Calu3 (cell line): ENCODE results near the gene ZNF573. TPM values are rescaled to one million over a fixed set of nuclear protein-coding genes. Genes with fewer than 3 reads are reported as not detected.

Source experiments
- BruUV-seq: library from RNA; stranded (reverse); fragments of 400-500 nt; replicated peaks from 2 replicates; lab custom pipeline; 2021; lab: Mats Ljungman, UMichigan
- CTCF ChIA-PET: fragments of 300-600 bp; sonication (Branson Sonifier 250); formaldehyde crosslinking; loops from one replicate; lab custom pipeline; 2022; ENCODE audit warnings: antibody characterized with exemption; lab: Charles Lee
- DNase-seq: peaks from one replicate; pipeline ENCODE4 v3.0.0; 2022
- H3K27ac Mint-ChIP-seq: one replicate; pipeline ENCODE4 v1.8.0; 2022; ENCODE audit warnings: mixed read lengths; ENCODE audit not compliant: unreplicated experiment
- H3K27me3 Mint-ChIP-seq: one replicate; pipeline ENCODE4 v1.8.0; 2022; ENCODE audit warnings: mixed read lengths; ENCODE audit not compliant: unreplicated experiment
- H3K36me3 Mint-ChIP-seq: one replicate; pipeline ENCODE4 v1.8.0; 2022; ENCODE audit warnings: mild to moderate bottlenecking, moderate library complexity, mixed read lengths; ENCODE audit not compliant: insufficient read depth, unreplicated experiment
- H3K4me1 Mint-ChIP-seq: one replicate; pipeline ENCODE4 v1.8.0; 2022; ENCODE audit warnings: mild to moderate bottlenecking, low read depth, mixed read lengths; ENCODE audit not compliant: unreplicated experiment
- H3K4me3 Mint-ChIP-seq: one replicate; pipeline ENCODE4 v1.8.0; 2022; ENCODE audit warnings: mild to moderate bottlenecking, low read depth, moderate library complexity, mixed read lengths; ENCODE audit not compliant: unreplicated experiment
- H3K9me3 Mint-ChIP-seq: one replicate; pipeline ENCODE4 v1.8.0; 2022; ENCODE audit warnings: low read depth, mixed read lengths; ENCODE audit not compliant: unreplicated experiment
- intact Hi-C: fragments of 100-400 bp; cut with micrococcal nuclease; formaldehyde crosslinking; loops from one replicate; pipeline ENCODE4 v1.10.0; 2022; ENCODE audit not compliant: unreplicated experiment
- total RNA-seq: library from RNA; stranded (reverse); gene quantifications from 2 replicates; pipeline ENCODE4 v1.2.3, GENCODE V29; 2022
- TF ChIP-seq, protein P1 (sequence below): fragments of 200-600 bp; IDR thresholded peaks from one replicate; pipeline ENCODE4 v1.8.0; 2022; ENCODE audit warnings: antibody characterized with exemption; ENCODE audit not compliant: unreplicated experiment

ZNF573 gene
- total RNA-seq, 1 experiment from 2014 or later: 10.1 TPM

DNA sequence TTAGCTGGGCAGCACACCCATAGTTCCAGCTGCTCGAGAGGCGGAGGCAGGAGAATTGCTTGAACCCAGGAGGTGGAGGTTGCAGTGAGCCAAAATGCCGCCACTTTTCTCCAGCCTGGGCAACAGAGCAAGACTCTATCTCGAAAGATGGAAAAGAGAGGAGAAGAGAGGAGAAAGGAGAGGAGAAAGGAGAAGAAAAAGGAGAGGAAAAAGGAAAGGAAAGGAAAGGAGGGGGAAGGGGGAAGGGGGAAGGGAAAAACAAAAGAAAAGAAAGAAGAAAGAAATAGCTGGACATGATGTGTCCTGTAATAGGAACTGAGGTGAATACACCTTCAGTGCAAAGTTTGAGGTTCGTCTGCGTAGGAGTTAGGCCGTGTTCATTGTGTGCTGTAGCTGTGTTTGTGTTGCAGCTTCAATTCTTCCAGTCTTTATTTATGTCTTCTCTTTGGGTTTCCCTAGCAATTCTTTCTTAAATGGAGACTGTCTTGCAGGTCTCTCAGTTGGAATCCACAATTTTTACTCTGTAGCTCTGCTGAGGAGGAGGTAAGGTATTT, 73.3 kb downstream of the ZNF573 start:
- Mint-ChIP-seq H3K27me3 (no peaks in the 10 kb centered on the region), H3K9me3 (peaks cover 24% of the 10 kb centered on the region), H3K36me3 (peaks cover 30% of the 10 kb centered on the region), H3K27ac (no peak overlapping the region), H3K4me1 (no peaks in the 10 kb centered on the region), H3K4me3 (no peak overlapping the region)
- DNase-seq: no peak
- CTCF ChIA-PET: interaction anchor here (0.6 kb wide), 1 partner anchor 507 kb away, joined by 12 read pairs; no protein-coding TSS in a partner anchor
- BruUV-seq: no TSS peak
- intact Hi-C loops: no loop called here
- TF ChIP-seq, protein P1, sequence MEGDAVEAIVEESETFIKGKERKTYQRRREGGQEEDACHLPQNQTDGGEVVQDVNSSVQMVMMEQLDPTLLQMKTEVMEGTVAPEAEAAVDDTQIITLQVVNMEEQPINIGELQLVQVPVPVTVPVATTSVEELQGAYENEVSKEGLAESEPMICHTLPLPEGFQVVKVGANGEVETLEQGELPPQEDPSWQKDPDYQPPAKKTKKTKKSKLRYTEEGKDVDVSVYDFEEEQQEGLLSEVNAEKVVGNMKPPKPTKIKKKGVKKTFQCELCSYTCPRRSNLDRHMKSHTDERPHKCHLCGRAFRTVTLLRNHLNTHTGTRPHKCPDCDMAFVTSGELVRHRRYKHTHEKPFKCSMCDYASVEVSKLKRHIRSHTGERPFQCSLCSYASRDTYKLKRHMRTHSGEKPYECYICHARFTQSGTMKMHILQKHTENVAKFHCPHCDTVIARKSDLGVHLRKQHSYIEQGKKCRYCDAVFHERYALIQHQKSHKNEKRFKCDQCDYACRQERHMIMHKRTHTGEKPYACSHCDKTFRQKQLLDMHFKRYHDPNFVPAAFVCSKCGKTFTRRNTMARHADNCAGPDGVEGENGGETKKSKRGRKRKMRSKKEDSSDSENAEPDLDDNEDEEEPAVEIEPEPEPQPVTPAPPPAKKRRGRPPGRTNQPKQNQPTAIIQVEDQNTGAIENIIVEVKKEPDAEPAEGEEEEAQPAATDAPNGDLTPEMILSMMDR: no peak

DNA sequence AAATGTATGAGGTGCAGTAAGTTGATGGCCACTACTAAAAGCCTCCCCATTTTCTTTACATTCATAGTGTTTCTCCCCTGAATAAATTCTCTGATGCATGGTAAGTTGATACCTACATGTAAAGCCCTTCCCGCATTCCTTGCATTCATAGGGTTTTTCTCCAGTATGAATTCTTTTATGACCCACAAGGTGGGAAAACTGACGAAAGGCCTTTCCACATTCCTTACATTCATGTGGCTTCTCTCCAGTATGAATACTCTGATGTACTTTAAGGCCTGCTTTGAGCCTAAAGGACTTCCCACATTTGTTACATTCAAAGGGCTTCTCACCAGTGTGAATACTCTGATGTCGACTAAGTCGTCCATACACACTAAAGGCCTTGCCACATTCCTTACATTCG, 80.3 kb downstream of the ZNF573 start:
- no peak for DNase-seq
- no peaks in the 10 kb centered on the region for H3K27me3 Mint-ChIP-seq
- no peaks in the 10 kb centered on the region for H3K4me1 Mint-ChIP-seq
- peaks cover 38% of the 10 kb centered on the region for H3K9me3 Mint-ChIP-seq
- H3K27ac Mint-ChIP-seq: no peak overlapping the region
- no peak overlapping the region for H3K4me3 Mint-ChIP-seq
- TF ChIP-seq, protein P1: no peak
- H3K36me3 Mint-ChIP-seq: peaks cover 12% of the 10 kb centered on the region
- CTCF ChIA-PET: no interaction called here
- no TSS peak for BruUV-seq
- intact Hi-C loops: no loop called here

DNA sequence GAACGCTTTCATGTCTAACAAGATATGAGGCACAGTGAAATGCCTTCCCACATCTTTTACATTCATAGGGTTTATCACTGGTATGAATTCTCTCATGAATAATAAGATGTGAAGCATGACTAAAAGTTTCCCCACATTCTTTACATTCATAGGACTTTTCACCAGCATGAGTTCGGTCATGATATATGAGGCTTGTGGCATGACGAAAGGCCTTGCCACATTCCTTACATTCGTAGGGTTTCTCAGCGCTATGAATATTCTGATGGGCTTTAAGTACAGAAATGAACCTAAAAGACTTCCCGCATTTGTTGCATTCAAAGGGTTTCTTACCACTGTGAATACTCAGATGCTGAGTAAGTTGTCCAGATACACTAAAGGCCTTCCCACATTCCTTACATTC, 81.2 kb downstream of the ZNF573 start:
- Mint-ChIP-seq H3K36me3 (peaks cover 8% of the 10 kb centered on the region), H3K4me3 (no peak overlapping the region), H3K9me3 (peaks cover 39% of the 10 kb centered on the region), H3K27ac (no peak overlapping the region), H3K27me3 (no peaks in the 10 kb centered on the region), H3K4me1 (no peaks in the 10 kb centered on the region)
- BruUV-seq: no TSS peak
- DNase-seq: no peak
- CTCF ChIA-PET: no interaction called here
- TF ChIP-seq, protein P1: no peak
- intact Hi-C loops: no loop called here

DNA sequence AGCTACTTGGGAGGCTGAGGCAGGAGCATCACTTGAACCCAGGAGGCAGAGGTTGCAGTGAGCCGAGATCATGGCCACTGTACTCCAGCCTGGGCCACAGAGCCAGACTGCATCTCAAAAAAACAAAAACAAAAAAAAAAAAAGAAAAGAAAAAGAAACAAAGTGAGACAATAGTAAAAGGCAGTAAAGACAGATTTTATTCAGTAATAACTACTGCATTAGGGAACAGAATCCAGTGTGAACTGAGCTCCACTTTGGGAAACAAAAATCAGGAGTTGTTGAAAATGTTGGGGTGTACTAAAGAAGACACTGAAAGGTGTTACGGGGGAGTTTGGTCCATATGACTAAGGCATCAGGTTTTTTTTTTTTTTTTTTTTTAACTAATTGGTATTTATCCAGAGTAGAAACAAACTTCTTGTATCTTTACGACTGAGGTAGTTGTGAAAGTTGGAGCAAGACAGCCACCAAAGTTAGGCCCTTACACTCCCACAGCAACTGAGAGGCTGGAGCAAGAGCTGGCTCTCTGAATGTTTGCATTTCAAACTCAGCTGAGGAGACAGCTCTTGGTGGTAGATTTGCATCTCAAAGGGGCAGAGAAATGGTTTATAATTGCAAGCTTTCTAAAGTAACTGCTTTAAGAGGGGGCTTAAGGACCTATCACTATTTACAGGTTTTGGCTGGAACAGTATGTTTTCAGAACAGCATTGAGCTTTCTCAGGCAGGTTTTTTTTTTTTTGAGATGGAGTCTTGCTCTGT, 84.1 kb downstream of the ZNF573 start:
- H3K27me3 Mint-ChIP-seq: no peaks in the 10 kb centered on the region
- CTCF ChIA-PET: no interaction called here
- TF ChIP-seq, protein P1: no peak
- BruUV-seq: no TSS peak
- H3K4me3 Mint-ChIP-seq: no peak overlapping the region
- intact Hi-C loops: no loop called here
- no peak overlapping the region for H3K27ac Mint-ChIP-seq
- no peak for DNase-seq
- peaks cover 32% of the 10 kb centered on the region for H3K9me3 Mint-ChIP-seq
- H3K4me1 Mint-ChIP-seq: no peaks in the 10 kb centered on the region
- peaks cover 5% of the 10 kb centered on the region for H3K36me3 Mint-ChIP-seq
